Left forelimb (tissue), 1 donor: ENCODE results near the gene DISP2.

ENCODE experiments used
- DNase-seq: peaks from one replicate; pipeline ENCODE4 v3.0.0-alpha.2; 2018; ENCODE audit warnings: low spot score

DISP2 gene

DNA sequence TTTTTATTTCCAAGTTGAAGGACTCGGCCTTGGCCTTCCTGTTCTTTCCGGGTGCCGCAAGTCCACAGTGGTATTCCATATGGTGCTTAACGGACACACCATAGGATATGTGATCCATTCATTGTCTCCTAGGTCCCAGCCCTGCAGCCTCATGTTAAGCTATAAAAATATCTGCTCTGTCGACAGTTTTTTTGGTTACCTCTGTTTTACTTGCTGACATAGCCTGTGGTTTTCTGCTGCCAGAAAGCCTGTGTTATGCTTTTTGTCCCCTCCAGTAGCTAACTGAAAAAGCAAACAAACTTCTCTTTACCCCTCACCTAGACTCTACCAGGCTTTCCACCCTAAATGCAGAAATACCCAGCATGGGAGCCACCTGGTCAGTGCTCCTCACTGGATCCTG, 29.3 kb upstream of the DISP2 start:
- no peak for DNase-seq

DNA sequence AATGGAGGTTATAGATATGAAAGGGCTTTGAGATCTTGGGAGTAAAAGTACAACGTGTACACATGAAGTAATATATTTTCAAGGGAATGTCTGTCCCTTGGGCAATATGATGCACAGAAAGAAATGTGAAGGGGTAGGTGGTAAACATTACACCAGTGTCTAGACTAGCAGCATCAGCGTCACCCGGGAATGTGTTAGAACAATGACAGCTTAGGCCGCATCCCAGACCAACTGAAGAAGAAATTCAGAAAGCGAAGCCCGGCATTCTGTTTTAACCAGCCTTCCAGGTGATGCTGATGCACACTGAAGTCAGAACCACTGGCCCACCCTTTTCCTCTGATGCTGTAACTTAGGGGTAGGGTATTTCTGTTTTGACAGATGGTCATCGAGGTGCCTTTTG, 28.2 kb upstream of the DISP2 start:
- no peak for DNase-seq

DNA sequence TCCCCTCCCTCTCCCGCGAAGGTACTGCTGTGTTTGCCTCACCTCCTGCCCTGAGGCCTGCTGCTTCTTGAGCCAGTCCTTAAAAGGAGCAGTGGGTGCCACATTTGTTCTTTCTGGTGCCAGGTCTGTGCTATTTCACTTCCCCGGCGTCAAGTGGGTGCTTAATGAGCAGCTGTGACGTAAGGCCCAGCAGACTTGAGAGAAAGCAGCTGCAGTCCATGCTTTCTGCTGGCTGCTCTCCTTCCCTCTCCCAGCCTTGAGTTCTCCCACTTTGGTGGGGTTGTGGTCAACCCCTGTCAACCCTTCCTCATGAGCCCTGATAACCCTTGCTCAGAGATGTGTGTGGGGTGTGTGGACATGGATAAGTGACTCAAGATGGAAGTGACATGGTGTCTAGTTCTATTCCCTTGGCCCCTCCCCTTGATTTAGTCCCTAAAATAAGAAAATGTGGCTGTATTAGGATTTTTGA, 27.6 kb upstream of the DISP2 start:
- no peak for DNase-seq

GRCh38 chr15:40331026-40331425, 27.0 kb upstream of the DISP2 start:
- no peak for DNase-seq

- DNase-seq, result no peak
Observed at GRCh38 chr15:40331637-40332036, 26.4 kb upstream of the DISP2 start.

- no peak for DNase-seq
Observed at GRCh38 chr15:40332113-40332781, 25.8 kb upstream of the DISP2 start.

GRCh38 chr15:40333922-40334492, 24.0 kb upstream of the DISP2 start:
- no peak for DNase-seq

- DNase-seq, result no peak
Observed at GRCh38 chr15:40334541-40334940, 23.5 kb upstream of the DISP2 start.

- no peak for DNase-seq
Observed at GRCh38 chr15:40334941-40335795, 22.9 kb upstream of the DISP2 start.

DNA sequence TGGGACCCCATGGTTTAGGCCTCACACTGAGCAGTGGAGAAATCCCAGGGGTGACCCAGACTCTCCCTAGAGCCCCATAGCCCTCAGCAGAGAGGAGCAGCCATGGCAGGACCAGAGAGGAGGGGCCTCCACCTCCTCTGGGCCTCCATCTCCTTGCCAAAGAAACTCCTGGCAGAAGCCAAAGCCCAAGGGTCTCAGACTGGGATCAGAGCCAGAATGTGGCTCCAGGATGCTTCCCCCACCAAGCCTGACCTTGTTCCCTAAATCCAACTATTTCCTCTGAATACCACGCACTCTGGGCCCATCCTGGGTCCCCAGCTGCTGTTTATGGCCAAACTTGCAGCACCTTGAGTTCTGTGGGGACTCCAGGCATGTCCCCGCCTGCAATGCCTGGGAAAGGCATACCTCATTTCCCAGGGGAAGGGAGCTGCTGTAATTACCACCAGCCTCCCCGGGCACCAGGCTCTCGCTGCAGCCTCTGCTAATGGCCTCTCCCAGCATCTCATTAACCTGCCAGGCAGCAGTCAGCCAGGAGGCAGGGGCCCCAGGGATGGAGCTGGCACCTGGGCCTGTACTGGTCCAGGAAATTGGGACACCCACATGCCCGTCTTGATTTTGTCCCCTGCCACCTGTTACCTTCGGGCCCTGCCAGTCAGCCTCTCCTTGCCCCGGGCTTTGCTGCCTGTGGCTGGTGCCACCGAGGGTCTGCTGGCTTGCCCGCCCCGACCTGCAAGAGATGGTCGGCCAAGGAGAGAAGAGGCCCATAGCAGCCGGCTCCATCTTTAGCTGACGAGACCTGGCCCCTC, 21.9 kb upstream of the DISP2 start:
- no peak for DNase-seq

DNA sequence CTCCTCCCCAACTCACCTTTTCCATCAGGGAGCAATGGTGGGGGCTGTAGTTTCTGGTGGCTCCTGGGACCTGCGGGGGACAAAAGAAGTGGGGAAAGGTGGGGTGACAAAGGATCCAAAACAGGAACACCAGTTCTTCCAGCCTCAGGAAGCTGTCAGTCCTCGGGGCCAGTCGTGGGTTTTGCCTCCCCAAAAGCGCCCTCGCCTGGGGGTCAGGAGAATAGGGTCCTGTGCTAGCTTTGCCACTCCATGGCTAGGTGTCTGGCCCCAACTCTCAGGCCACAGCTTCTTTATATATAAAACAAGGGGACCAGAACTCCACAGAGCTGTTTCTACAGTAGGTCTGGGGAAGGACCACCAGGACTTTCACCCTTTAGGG, 21.3 kb upstream of the DISP2 start:
- no peak for DNase-seq

DNA sequence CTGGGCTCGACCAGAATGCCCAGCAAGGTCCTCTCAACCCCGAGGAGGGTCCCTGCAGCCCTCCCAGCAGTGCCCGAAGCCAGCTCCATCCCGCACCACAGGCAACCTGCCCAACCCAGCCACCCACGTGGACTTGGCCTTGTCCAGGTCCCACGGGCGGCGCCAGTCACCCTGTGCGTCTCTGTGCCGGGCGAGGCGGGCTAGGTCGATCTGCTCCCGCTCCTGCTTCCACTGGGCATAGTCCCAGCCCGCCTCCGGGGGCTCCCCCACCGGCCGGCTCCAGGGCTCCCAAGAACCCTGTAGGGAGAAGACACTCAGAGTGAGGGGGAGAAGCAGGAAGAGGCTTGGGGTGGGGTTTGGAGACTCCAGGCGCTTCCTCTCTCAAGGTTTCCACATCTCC, 20.4 kb upstream of the DISP2 start:
- no peak for DNase-seq

DNA sequence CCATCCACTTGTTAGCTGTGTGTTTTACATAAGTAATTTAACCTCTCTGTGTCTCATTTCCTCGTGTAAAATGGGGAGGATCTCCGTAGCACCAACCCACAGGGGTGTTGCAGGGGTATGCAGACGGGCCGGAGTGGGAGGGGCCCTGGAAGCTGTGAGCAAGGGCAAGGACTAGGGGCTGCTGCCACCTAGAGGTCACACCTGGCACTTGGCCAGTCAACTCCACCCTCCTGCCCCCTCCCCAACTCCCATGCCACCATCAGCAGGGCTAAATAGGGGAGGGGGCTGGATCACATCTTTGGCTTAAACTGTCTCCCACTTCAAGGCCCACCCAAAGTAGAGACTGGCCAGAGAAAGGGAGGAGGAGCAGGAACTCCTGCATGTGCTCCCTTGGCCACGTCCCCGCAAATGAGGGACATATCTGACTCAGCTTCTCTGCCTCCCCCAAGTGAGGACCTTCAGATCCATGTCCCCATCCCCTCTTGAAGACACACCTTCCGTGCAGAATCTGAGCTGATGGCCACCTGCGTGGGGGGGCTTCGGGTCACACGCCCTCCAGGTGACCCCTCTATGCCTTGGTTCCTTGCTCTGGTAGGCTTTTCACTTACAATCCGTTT, 19.9 kb upstream of the DISP2 start:
- no peak for DNase-seq

DNA sequence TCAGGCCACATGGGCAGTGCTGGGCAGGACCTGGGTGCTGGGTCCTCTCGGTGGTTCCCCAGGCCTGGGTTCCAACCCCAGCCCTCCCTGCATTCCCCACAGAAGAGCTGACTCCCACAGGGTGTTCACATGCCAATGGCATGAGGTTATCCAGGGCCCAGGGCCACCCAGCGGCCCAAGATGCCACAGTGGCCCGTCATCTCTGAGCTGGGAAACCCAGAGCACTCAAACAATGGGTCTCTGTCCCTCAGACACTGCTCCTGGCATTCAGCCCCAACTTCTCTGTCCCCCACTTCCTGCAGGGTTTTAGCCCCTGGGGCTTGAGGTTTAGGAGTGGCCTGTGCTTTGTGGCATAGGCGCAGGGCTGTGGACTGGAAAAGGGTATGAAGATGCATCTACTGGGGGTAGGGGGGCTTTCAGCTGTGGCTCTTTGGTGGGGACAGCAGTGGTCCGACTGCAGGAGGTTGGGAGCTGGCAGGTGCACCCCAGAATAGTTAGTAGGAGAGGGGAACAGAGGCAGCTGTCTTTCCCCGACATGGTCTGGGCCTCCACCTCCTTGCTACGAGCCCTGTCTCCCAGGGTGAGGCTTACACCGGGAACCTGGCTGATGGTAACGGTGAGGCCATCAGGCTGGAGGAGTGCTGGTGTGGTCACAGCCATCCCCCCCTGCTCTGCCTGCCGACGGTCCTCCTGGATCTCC, 18.9 kb upstream of the DISP2 start:
- DNase-seq, result no peak

GRCh38 chr15:40339621-40339945, 18.4 kb upstream of the DISP2 start:
- no peak for DNase-seq

- no peak for DNase-seq
Observed at GRCh38 chr15:40340038-40340739, 17.8 kb upstream of the DISP2 start.

DNA sequence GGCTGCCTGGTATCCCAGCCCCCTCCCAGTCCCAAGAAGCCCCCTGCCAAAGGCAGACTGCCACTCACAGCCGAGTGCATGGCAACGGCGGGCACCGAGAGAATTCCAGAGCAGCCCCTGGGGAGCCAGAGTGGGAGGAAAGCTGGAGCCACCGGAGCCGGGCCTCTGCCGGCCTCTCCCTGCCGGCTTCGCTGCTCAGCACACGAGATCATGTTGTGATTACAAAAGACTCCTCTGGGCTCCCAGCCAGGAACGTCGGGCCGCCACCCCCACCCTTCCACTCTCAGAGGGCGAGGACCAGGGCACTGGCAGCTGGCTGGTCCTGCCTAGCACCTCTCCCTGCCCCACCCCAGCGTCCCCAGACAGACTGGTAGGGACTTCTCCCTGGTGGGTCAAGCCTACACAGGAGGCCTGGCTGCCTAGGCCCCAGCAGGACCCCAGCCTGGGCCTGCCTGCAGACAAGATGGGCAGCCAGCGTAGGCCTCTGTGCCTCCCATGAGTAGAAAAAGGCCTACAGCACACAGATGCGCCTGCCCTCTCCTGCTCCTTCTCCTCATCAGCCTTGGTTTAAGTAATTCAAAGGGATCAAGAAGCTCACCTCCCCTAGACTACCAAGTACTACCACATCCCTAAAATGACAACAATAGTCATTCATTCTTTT, 17.1 kb upstream of the DISP2 start, which contains the start of gene CCDC9B:
TSS of gene CCDC9B (minus strand) at position 200 of the 661 bp plus-strand sequence. CDS start at position 80, 120 bp downstream.
- DNase-seq, result peak; percentile 78

- DNase-seq, result no peak
Observed at GRCh38 chr15:40342416-40343320, 15.4 kb upstream of the DISP2 start.

DNA sequence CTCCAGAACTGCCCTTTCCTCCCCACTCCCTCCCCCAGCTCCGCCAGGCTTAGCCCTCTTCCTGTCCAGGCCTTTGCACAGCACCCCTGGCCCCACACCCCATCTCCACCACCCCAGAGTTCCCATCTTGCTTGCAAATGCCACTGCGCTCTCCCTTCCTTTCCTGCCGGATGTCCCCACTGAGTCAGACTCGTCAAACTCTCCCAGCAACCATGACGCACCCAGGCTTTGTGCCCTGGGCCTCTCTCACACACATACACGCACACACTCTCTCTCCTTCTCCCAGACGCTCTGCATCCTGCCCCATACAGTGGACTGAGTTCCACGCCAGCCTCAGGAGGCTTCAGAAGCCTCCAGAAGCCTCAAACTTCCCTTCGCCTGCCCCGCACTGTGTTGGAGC, 14.5 kb upstream of the DISP2 start:
- DNase-seq, result no peak
